HG02970 (cell line): Measurements from ENCODE around the gene PAK5.
"Not testable (repeated sequence)": the region's sequence is repeated elsewhere in the genome, so short reads cannot be mapped to it uniquely, and the experiment has no call there.

ENCODE experiments used
- ATAC-seq: cut with Tn5 transposase; IDR thresholded peaks from one replicate; pipeline ENCODE4 v1.9.1; 2021; ENCODE audit warnings: mild to moderate bottlenecking, moderate library complexity, moderate number of reproducible peaks; ENCODE audit not compliant: unreplicated experiment, low FRiP score

The PAK5 gene

DNA sequence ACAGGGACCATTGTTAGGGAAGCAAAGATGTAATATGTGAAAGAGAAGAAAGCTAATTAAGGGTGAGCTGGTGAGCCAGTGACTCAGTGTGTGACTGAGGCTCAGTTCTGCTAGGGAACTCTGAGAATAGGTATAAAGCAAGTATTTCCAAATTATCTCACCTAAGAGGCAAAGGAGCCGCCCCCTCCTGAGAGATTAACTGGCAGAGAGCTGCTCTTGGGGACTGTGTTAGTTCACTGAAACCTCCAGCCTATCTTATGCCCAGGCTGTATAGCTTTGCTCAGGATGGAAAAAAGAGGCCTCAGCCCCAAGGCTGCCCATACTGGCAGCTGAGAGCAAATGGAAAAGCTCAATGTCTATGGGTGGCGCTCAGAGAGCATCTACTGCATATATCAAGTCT lies 152.0 kb downstream of the PAK5 start:
- ATAC-seq: no peak

DNA sequence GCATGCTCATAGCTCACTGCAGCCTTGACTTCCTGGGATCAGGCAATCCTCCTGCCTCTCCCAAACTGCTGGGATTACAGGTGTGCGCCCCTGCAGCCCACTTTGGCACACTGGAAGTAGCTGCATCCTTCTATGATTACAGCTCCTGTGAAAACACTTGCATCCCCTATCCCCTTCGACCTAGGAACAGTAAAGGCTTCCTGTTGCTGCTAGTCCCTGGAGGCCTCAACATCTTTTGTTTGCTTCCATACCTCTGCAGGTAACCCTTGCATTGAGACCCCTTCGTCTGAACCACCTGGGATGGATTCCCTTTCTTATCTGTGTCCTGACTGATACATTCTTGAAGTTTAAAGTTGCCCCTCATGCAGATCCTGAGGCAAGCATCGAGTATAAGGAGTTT lies 152.4 kb downstream of the PAK5 start:
- no peak for ATAC-seq

DNA sequence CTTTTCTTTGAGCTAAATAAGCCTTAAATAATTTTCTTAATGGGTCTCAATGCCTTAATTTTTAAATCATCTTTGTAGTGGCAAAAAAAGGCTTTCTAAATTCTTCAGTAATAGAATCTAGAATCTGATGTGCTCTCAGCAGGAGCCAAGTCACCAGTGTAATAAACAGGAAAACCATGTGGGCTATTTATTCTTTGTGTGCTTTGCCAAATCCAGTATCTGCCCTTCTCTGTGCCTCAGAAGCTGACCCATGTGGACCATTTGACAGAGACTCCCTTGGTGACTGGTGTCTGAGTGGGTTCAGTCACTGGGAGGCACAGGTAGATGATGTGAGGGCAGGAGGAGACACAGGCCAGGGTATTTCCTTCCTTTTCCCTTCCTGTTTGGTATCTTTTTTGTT lies 152.9 kb downstream of the PAK5 start:
- ATAC-seq: no peak

DNA sequence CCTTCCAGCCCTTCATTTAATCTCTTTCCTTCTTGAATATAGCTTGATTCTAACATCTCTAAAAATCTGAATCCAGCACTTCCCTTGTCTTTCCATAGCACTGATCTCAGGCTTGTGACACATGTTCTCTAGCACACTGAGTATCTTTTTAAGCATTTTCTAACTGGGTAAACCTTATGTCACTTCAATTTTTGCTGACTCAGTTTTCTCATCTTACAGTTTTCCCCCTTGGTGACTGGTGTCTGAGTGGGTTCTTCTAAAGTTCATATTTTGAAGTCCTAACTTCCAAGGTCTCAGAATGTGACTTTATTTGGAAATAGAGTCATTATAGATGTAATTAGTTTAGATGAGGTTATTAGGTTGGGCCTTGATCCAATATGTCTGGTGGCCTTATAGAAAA lies 153.9 kb downstream of the PAK5 start:
- ATAC-seq: no peak

DNA sequence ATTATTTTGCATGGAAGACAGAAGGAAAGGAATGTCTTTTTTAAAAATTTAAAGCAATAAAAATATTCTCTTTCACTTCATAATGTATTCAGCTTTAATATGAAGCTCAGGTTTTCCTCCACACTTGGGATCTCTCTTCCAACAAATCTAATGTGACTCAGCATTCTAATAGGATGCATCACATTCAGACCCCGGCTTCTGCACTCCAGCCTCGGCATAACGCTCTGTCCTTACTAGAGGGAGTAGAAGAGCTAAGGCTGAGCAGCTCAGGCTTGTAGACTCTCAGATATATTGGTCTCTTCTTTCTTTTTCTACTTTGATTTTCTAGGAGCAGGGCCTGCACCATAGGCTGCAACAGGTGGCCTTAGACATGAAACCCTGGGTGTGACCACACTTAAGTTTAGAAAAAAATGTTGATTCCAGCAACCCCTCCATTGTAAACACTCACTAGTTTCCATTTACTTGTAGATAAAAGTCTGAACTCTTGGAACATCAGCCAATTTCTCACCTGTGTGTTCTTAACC lies 161.7 kb downstream of the PAK5 start:
- ATAC-seq: no peak

DNA sequence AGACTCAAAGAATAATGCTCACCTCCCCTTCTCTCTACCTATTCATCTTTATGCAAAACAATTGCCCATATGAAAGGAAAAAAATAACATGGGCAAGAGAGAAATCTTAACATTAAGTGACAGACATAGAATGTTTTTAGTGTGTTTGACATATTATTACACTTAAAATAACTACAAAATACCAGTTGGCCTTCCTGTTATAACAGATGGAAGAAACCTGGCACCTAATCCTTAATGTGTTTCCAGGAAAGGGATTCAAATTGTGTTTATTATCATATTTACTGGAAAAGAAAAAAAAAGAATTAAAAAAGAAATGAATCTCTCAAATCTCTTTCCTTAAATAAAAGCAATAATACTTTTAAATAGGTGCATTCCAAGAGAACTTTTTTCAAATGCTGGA lies 165.9 kb downstream of the PAK5 start:
- ATAC-seq: no peak

DNA sequence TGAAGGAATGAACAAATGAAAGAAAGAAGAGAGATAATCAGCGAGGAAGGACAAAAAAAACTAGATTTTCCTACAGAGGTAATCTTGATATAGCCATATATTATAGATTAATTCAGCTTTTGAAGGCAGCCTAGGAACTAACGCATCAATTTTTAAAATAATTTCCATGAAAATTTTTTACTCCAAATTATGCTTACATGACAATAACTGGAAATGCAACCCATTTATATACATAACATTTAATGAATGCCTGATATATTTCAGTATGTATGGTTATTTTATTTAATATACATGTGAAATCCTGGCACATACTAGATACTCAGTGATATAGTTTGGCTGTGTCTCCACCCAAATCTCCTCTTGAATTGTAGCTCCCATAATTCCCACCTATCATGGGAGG lies 166.8 kb downstream of the PAK5 start:
- no peak for ATAC-seq

DNA sequence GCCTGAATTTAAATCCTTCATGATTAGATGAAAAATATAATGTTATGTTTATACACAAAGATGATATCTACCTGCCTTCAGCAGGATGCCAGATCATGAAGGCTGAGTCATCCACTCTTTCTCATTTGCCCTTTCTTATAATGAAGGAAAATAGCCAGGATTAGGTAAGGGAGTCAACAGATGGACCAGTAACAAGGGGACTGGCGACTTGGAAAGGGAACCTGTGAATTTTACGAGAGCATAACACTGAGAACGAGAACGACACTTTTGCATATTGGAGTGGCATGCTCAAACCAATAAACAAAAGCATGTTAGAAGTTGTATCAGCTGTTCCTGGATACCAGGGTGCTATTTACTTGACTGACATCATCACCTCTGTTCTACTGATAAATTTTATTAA lies 170.5 kb downstream of the PAK5 start:
- ATAC-seq: no peak

DNA sequence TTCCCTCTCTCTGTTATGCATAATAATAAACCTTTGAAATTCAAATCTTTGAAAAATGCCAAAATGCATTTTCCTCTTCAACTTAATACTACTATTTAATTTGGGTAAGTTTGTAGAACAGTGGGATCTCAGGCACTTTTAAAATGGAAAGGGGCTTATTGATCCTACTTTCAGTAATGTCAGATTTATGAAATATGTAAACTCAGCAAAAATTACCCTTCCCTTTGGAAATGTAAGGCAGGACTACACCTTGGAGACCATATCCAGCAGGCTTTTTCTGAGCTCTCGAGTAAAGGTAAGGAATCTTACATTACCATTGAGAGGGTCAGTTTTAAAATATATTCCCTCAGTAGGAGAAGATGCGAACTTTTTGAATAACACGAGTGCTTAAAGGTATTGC lies 175.5 kb downstream of the PAK5 start:
- ATAC-seq: no peak

DNA sequence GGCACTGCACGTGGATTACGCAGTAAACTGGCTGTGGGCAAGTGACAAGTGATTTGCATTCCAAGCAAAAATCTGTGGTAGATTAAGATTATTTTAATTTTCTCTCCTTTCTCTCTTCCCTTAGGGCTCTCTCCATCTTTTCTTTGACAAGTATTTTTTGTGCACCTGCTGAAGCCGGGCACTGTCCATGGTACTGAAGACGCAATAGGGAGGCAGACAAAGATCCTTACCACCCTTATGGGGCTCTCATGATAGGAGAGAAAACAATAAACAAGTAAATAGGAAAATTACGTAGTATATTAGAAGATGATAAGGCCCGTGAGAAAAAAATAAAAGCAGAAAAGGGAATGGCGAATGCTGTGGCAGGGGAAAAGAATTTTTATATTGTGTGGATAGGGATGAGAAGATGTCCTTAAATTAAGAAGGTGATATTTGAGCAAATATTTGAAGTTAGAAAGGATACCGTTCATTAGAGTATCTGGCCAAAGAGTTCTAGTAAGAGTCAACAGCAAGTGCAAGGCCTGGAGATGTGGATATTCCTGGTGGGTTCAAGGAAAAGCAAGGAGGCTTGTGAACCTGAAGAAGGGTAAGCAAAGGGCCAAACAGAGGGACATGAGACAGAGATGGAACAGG lies 178.5 kb downstream of the PAK5 start:
- no peak for ATAC-seq

DNA sequence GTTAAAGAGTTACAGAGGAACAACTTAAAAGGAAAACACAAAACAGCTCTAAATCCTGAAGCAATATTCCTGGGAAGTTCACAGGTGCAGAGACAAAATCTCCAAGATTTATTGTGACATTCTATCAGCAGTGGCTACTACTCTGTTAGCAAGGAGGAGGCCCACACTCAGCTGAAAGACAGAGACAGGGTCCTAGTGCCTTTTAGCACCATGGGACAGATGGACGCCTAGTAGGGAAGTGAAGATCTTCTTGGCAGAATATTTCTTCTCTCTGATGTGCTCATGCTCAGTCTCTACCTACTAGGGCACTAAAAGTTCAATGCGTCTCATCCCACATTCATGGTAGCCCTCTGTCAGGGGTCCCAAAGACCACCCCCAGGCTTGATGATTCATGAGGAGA lies 191.1 kb downstream of the PAK5 start:
- no peak for ATAC-seq

DNA sequence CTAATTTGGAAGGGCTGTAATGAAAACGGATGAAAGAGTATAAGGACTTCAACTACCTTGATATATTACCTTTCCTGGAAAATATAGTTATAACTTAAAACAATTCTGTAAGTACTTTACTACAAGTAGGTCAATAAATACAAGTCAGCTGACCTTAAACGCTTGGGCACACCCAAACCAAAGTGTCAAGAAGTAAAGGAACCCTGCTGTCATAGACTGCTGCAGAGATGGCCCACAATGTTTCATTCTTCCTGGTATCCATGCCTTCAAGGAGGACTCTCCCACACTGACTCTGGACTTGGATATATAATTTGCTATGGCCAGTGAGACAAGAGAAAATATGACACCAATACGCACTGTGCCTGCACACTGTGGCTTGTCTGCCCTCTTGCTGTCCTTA lies 192.5 kb downstream of the PAK5 start:
- ATAC-seq: no peak

DNA sequence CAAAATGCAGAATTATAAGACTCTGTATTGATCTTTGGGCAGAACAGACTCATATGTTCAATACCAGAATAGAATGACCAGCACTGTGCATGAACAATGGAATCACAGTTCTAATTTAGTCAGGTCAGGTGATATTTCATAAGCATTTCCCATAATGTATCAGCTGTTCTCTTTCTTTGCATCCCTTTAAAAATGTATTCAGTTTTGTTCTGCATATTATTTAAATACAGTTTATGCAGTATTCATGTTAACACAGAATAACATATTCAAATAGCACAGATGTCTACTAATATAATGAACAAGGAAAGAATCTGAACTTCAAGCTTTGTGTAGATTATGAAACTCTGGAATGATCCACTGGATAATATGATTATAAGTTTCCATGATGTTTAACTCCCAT lies 196.0 kb downstream of the PAK5 start:
- ATAC-seq: no peak

DNA sequence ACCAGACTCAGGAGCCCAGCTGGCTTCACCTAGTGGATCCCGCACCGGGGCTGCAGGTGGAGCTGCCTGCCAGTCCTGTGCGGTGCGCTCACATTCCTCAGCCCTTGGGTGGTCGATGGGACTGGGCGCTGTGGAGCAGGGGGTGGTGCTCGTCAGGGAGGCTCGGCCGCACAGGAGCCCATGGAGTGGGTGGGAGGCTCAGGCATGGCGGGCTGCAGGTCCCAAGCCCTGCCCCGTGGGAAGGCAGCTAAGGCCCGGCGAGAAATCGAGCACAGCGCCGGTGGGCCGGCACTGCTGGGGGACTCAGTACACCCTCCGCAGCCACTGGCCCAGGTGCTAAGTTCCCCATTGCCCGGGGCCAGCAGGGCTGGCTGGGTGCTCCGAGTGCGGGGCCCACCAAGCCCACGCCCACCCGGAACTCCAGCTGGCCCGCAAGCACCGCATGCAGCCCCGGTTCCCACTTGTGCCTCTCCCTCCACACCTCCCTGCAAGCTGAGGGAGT lies 197.3 kb downstream of the PAK5 start:
- ATAC-seq: not testable (repeated sequence)

DNA sequence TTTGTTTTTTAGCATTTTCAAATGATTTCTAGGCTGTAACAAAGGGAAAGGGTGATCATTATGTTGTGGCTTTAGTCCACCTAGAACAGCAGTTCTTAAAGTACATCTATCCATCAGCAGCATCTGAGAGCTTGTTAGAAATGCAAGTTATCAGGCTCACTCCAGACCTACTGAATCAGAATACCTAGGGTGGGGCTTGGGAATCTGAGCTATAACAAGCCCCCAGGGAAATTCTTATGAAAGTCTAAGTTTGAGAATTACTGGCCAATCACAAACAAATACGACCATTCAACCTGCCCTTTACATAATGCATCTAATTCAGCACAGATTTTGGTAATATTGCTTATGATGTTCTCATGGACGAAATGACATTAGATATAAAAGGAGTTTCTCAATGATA lies 201.0 kb downstream of the PAK5 start:
- ATAC-seq: no peak

DNA sequence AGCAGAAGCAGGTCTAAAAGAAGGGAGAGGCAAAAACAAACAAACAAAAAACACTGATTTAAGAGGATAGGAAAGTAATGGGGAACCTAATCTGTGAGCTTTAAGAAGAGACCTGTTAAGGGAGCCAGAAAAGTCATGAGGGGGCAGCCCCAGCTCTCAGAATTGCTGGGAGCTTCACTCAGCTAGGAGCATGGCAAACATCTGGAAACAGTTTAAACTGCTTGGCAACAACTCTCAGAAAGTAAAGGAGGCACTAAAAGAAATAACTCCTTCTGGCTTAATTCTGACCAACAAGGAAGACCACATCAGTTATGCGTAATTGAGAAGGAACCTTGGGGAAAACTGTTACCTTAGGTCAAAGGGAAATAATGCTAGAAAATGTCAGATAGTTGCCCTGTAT lies 203.1 kb downstream of the PAK5 start:
- no peak for ATAC-seq

DNA sequence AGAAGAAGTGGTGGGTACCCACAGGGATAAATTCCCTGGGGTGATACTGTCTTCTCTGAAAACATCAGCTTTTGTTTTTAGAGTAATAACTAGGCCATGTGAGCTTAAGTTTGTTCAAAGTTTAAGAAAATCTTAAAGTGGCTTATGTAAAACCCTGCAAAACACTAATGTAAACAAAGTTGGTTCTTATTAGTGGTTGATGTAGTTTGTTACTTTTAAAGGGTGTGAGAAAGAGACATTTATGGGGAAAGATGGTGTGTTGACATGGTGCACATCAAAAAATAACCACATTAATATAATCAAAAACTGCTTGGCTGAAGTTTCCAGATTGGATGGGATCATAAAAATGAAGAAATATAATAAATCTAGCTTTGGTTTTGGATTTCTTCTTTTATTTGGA lies 204.5 kb downstream of the PAK5 start:
- no peak for ATAC-seq

DNA sequence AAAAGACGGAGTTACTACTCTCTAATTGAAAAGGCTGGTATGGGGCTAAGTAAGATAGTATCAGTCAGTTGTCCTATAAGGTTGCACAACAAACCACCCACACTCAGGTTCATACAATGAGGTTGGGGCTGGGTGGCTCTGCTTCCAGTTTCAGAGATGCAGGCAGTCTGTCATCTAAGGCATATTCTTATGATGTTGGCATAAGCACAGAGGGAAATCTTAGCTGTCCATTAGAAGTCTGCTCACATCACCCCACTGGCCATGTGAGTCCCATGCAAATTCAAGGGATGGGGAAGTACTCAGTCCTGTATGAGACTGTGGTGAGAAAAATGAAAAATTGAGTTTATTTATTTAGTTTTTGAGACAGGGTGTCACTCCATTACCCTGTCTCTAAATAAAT lies 205.9 kb downstream of the PAK5 start:
- ATAC-seq: no peak

DNA sequence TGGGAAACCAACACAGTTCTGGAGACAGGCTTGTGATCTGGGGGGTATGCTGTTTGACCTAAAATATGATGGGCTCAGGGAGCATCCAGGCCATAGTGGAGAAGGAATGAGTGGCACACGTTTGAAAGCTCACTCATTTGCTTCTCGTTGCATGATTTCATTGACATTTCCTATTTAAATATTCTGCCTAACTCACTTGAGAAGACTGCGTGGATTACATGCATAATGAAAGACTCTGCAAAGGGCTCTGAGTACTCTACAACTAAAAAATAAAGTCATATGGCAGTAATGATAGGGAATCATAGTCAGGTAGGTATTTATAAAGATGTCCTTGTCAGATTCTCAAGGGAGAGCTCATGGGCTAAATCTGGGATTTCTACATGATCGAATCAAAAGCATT lies 206.6 kb downstream of the PAK5 start:
- ATAC-seq: no peak

DNA sequence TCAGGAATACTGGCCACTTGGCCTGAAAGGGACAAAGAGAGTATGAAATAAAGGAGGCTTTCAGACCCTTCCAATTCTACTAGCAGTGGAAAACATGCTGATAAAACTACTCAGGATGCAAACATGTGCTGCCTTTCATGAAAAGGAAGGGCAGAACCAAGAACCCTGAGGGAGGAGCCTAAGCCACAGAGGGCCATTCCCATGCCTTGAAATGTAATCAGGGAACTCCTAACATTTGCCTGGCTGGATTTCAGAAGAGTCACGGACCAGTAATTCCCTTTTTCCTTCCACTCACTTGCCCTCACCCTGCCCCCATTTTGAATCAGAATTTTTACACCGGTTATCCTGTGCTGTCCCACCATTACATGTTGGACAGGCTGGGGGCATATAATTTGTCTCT lies 208.3 kb downstream of the PAK5 start:
- ATAC-seq: no peak

DNA sequence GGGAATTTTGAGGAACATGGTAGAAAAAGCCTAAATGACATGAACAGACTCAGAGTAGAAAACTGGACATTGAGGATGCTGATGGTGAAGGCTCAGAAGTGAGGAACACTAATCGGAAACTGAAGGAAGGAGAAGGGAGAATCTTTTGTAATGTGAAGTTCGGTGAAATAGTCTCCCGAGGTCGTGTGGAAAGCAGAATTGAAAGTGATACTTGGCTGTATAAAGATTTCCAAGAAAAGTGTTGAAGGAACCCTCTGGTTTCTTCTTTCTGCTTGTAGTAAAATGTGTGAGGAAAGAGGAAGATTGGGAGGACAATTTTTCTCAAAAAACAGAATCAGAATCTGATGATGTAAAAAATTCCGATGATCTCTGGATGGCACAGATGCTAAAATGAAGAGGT lies 209.0 kb downstream of the PAK5 start:
- no peak for ATAC-seq

DNA sequence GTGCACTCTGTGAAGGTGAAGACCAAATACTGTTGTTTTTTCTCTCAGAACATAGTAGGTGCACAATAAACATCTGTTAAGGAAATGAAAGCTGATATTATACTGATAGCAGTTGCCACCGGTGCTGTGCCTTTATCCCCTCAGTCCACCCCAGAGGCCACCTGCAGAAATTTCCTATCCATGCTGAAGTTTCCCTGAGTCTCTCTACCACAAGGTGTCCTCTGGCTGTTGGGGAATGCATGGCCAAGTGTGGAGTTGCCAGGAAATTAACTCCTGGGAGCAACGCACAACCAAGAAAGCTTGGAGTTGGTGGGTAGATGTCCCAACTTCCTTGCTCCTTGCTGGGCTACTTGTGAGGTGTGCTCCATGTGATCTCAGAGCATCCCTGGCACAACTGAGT lies 210.3 kb downstream of the PAK5 start:
- no peak for ATAC-seq

DNA sequence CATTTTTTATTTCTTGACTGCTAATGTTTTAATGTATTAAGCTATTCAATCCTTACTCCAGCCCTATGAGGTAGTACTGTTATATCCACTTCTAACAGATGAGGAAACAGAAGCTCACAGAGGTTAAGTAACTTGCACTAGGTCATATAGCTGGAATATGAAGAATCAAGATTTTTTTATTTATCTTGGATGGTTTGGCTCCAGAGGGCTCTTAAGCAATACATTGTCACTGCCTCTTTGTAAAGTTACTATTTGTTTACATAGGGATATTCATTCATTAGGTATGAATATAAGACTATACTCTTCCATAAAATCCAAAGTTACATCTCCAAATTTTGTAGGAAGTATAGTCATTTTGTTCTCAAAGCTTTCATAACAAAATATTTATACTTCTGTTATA lies 210.7 kb downstream of the PAK5 start:
- no peak for ATAC-seq
